Right hindlimb (tissue), 1 donor: ENCODE data around the gene PHOSPHO2.
"Not testable (repeated sequence)": the region's sequence is repeated elsewhere in the genome, so short reads cannot be mapped to it uniquely, and the experiment has no call there.

Experiments used
- DNase-seq: peaks from one replicate; pipeline ENCODE4 v3.0.0-alpha.2; 2018

Gene PHOSPHO2

DNA sequence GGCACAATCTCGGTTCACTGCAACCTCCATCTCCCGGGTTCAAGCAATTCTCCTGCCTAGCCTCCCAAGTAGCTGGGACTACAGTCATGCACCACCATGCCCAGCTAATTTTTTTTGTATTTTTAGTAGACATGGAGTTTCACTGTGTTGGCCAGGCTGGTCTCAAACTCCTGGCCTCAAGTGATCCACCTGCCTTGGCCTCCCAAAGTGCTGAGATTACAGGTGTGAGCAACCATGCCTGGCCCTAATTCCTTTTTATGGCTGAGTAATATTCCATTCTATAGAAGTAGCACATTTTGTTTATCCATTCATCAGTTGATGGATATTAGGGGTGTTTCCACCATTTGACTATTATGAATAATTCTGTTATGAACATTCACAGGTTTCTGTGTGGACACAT is 9.6 kb upstream of the PHOSPHO2 start:
- DNase-seq: not testable (repeated sequence)

DNA sequence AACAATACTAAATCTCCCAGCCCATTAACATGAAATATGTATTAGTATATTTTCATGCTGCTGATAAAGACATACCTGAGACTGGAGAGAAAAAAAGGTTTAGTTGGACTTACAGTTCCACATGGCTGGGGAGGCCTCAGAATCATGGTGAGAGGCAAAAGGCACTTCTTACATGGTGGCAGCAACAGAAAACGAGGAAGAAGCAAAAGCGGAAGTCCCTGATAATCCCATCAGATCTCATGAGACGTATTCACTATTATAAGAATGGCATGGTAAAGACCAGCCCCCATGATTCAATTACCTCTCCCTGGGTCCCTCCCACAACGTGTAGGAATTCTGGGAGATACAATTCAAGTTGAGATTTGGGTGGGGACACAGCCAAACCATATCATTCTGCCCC is 7.4 kb upstream of the PHOSPHO2 start:
- DNase-seq: not testable (repeated sequence)

DNA sequence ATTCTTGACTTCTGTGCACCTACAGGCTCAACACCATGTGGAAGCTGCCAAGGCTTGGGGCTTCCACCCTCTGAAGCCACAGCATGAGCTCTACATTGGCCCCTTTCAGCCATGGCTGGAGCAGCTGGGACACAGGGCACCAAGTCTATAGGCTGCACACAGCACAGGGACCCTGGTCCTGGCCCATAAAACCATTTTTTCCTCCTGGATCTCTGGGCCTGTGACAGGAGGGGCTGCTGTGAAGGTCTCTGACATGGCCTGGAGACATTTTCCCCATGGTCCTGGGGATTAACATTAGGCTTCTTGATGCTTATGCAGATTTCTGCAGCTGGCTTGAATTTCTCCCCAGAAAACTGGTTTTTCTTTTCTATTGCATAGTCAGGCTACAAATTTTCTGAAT is 6.3 kb upstream of the PHOSPHO2 start:
- not testable (repeated sequence) for DNase-seq

DNA sequence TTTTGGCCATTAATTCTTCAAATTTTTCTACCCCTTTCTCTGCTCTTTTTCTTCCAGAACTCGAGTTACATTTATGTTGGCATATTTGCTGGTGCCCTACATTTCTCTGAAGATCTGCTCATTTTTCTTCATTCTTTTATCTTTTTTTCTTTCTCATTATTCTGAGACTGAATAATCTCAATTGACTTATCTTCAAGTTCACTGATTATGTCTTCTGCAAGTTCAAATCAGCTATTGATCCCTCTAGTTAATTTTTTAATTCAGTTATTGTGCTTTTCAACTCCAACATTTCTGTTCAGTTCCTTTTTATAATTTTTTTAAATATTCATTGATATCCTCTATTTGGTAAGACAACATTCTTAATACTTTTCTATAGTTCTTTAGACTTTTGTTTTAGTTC is 3.3 kb upstream of the PHOSPHO2 start:
- DNase-seq: no peak

DNA sequence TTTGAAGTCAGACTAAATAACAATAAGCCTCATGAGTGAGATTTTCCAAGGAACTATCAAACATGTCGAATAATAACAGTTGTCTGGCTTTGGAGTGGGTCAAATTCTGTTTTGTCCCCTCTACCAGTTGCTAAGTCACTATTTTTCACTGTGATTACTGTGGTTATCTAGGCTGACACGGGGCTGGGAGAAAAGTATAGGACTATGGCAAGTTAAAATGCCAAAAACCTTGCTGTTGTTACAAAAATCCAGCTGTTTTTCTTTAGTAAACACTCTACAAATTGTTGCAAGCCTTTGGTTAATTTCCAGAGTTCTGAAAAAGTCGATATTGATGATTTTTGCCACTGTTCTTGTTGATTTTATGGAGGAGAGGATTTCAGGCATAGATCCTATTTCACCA is 1.6 kb upstream of the PHOSPHO2 start:
- no peak for DNase-seq

DNA sequence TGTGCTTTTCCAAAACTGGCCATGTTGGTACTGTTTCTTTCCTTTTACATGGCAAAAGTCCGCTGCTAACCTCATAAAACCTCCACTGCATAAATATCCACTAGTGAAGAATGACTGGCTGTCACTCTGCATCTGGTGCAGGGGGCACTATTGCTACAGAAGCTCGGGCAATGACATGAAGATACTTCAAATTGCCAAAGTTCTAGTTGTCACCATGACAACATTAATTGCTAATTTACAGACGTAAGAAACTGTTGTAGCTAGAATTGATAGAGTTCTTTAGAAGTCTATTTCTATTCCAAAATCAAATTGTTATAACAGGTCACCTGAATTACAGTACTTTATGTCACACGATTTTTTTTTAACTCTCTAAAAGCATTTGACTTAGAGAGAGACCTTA is 909 bp upstream of the PHOSPHO2 start:
- no peak for DNase-seq

DNA sequence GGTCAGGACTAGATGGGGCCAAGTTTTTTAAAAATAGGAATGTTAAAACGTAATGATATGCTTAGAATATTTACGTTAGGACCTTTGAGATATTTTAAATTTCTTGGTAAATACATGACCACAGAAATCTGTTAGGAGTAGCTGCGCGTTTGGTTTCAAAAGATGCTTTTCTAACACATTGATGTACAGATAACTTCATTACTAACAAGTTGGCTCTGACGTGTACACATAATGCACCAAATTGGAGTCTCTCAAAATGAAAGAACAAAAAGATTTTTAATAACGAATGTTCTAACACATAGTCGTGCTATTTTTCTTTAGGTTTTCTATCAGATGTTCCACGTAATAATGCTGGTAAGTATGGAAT is 608 bp downstream of the PHOSPHO2 start:
- no peak for DNase-seq

DNA sequence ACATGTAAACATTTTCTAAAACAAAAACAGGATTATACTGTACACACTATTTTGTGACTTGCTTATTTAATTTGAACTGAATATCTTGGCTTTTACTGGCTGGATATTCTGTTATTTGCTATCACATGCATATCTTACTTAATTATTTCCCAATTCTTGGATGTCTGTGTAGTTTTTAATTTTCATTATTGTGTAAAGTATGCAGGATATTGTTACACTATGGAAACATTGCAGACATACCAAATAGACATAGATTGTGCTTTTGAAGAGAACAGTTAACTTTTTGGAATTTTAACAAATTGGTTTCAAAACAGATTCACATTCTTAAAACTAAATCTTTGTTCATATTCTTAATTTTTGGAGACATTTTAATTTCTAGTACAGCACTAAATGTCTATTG is 2.1 kb downstream of the PHOSPHO2 start:
- no peak for DNase-seq

DNA sequence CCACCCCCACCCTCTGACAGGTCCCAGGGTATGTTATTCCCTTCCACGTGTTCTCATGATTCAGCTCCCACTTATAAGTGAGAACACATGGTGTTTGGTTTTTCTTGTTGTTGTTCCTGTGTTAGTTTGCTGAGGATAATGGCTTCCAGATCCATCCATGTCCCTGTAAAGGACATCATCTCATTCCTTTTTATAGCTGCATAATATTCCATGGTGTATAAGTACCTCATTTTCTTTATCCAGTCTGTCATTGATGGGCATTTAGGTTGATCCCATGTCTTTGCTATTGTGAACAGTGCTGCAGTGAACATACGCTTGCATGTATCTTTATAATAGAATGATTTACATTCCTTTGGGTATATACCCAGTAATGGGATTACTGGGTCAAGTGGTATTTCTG is 4.9 kb downstream of the PHOSPHO2 start:
- DNase-seq: not testable (repeated sequence)

DNA sequence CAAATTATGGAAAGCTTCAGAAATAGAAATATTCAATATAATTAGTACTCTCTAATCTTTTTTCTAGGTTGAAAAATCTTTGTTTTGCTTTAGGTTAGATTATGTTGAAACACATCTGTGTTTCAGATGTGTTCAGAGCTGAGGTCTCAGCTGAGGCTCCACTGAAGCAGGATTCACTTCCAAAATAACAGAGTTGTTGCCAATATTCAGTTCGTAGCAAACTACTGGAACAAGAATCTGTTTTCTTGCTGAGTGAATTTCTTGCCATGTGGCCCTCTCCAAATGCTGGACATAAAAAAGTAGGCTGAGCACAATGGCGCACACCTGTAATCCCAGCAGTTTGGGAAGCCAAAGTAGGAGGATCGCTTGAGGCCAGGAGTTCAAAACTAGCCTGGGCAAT is 8.7 kb downstream of the PHOSPHO2 start:
- DNase-seq: peak; percentile 32

DNA sequence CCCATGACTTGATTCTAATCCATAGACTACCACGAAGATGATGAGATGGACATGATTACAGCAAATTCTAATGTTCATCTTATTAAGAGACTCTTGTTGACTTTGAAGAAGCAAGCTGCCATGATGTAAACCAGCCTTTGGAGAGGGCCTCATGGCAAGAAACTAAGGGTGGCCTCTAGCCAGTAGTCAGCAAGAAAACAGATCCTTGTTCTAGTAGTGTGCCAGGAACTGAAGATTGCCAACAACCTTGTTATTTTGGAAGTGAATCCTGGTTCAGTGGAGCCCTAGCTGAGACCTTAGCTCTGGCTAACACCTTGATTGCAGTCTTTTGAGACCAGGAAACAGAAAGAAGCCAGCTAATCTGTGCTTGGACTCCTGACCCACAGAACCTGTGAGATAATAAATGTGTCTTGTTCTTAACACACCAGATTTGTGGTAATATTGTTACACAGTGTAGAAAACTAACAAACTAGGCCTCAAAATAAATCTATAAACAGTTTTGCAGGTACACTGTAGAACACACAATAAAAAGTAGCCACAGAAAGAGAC is 10.0 kb downstream of the PHOSPHO2 start:
- no peak for DNase-seq

DNA sequence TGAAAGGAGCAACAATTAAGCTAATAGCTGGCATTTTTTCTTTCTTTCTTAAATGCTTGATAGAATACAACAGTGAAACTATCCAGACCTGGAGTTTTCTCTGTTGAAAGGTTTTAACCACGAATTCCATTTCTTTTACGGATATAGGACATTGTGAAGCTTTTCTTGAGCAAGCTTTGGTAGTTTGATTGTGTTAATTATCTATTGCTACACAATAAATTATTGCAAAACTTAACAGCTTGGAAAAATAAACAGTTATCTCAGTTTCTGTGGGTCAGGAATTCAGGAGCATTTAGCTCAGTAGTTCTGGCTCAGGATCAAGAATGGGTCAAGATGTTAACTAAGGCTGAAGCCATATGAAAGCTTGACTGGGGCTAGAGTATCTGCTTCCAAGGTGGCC is 11.7 kb downstream of the PHOSPHO2 start:
- DNase-seq: no peak

DNA sequence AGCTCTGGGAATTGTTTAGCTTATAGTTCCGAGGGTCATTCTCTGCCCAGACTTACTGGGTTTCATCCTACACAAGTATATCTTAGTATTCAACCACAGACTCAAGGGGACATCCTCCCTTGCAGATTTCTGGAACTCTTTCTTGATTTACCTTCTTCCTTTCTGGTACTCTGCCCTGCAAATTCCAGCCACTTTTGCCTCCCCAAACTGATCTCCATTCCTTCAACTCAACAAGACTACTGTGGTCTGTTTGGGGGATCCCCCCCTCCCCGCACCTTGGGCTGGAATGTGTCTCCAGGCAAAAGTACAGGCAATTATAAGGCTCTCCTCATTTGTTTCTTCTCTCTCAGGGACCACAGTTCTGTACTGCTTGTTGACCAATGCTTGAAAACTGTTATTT is 13.4 kb downstream of the PHOSPHO2 start:
- no peak for DNase-seq

DNA sequence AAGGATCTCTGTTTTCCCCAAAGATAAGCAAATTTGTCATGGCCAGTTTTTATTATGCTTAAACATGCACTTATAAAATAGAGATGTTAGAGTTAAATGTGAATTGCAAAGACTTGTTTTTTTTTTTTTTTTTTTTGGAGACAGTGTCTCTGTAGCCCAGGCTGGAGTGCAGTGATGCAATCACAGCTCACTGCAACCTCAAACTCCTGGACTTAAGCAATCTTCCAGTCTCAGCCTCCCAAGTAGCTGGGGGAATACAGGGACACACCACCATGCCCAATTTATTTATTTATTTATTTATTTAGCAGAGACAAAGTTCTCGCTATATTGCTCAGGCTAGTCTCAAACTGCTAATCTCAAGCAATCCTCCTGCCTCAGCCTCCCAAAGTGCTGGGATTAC is 15.1 kb downstream of the PHOSPHO2 start:
- no peak for DNase-seq

DNA sequence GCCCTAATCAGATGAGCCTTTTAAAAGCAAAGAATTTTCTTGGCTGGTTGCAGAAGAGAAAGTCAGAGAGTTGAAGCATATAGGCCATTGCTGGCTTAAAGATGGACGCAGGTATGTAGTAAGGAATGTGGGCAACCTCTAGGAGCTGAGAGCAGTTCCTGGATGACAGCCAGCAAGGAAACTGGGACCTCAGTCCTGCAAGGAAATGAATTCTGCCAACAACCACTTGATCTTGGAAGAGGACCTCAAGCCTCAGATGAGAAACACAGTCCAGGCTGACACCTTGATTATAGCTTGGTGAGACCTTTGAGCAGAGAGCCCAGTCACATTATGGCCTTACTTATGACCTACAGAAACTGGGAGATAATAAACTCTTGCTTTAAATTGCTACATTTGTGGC is 15.7 kb downstream of the PHOSPHO2 start:
- no peak for DNase-seq

DNA sequence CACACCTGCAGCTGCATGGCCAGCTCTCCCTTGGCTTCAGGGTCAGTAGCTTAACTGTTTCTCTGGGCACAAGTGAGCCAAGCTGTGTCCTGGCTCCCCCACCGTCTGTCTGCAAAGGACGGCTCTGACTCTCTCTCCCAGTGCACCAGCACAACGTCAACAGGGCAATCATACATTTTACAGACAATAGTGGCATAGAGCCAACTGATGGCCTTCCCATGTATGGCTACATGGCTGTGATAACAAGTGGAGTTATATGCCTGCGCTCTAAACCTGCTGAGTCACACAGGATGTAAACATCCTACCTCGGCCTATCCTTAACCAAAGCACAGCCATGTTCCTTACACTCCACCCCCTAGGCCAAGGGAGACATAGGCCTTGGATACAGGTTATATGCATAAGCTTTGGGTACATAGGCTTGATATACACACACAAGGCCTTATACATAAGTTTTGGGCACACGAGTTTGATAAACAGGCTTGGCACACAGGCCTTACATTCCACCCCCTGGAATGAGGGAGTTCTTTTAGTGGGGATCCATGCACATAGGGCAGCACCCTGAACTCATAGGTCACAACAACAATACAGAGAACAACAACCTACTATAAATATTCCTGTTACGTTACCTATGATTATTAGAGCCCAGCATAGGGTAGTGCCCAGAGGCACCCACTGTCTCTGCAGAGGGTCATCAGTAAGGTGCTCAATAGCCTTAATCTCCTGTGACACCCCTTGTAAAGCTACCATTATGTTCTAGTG is 17.7 kb downstream of the PHOSPHO2 start:
- no peak for DNase-seq

DNA sequence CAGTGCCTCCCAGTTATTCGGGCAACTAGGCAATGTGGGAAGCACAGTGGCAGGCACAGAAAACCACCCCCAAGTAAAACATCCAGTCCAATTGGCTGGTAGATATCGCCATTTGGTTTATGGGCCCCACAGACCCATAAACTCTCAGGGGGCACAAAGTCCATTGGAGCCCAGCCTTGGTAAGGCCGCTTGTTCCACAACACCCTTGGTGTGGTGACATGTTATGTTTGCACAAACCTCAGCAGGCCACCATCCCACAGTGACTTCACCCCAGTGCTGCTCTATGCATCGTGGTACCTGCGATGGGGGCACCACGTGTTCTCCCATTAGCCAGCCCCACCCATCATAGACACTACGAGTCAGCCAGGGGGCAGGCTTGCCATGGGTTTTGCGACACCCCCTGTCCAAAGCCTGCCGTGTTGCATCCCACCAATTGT is 18.5 kb downstream of the PHOSPHO2 start:
- DNase-seq: no peak

DNA sequence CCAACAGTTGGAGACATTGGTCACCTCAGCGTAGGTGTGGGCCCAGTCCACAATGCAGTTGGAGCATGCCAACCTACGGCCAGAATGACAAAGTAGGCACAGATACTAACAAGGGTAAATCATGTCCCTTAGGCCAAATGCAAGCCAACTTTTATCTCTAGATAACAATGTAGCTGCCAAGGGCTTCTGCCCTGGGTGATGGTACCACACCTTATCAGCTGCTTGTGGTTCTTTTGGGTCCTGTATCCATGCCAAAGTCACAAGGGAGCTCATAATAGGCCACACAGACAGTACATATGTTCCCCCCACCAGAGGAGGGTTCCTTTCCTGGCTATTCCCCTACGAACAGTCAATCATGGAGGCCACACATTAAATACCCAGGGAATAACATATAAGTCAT is 19.1 kb downstream of the PHOSPHO2 start:
- no peak for DNase-seq

DNA sequence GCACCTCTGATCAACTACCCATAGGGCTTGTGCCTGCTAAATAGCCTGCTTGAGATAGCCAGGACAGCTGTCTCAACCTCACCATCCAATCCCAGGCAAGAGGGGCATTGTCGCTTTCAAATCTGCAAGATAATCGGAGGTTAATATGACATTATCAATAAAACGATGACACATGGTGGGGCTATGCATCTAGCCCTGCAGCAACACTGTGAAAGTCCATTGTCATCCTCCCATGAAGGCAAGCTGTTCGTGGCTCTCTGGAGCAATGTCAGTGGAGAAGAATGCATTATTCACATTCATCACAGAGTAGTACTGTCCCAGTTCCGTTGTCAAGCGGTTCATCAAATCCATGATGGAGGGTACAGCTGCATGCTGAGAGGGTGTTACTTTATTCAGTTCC is 20.4 kb downstream of the PHOSPHO2 start:
- no peak for DNase-seq

DNA sequence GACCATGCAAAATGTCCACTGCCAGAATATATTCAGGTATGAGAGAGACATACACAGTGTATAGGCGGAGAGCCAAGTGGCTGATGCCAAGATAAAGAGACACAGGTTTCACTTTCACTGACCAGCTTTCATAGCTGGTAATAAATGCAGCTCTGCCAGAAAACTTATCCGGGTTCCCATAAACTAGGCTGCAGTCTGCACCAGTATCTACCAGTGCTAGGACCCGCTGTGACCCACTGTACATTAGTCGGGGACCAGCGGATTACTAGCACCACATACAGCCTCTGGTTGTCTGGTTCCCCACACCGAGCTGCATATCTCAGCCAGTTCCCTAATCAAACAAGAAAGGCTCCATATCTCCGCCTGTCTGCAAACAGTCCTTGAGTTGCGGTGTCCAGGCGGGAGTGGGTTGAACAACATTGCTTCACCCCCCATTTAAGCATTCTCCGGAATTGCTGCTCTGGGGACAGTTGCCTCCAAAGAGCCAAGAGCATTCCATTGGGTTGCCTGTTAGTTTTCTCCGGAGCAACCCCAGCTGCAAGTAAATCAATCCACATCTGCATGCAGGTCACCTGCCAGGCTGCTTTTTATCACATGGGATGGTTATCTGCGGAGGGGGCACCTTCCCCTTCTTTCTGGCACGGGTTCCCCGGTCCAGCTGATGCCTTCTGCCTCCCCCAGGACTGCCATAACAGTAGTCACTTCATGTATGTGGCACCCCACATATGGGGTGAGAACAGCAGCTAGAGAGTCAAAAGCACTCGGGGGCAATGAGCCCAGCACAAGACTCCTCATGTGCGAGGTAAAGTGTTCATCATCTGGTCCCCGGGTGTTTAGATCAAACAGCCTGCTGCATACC is 21.3 kb downstream of the PHOSPHO2 start:
- DNase-seq: peak; percentile 26

DNA sequence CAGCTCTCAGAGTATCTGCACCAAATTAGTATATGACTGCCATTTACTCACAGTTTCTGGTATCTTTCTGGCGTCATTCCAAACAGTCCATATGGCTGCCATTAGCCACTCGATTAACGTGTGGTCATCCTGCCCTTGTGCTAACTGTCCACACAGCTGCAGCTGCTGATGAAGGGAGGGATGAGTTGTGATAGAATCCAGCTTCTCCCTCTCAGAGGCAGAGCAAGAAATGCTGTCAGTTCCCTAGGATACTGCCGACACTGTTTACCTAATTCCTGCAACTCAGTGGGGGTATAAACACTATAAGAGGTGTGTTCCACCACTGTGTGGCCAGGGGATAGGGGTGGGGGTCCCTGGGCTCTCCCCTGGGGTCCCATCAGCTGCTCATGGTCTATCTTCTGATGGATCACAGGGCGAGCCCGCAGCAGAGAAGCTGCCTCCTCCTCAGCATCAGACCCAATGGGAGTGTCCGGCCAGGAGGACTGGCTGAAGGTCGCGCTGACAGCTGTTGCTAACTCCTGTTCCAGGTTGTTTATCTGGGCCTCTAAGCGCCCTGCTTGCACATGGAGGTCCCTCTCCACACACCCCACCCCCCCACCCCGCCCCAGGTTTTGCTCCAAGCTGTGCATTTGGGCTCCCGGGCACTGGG is 22.1 kb downstream of the PHOSPHO2 start:
- peak; percentile 61 for DNase-seq

DNA sequence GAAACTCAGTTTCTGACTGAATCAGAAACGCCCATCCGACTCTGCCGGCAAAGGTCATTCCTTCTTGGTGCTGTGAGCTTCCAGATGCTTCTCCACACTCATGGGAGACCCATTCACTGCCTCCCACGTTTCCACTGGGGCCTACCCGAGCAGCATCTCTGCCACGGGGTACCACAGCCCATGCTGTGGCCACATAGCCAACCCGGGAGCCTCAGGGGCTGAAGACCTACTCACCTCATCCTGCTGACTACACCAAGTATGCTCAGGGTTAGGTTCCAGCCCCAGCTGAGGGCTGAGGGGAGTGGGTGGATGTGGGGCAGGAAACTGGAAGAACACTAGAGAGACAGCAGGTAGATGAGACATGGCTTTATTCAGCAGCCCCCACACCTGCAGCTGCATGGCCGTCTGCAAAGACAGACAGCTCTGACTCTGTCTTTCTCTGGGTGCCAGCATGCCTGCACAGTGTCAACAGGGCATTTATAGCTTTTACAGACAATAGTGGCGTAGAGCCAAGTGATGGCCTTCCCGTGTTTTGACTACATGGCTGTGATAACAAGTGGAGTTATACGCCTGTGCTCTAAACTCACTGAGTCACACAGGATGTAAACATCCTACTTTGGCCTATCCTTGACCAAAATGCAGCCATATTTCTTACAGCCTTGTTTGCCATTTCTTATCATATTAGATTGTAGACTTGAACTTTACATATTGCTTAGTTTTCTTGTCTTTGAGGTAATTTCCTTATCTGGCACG is 22.8 kb downstream of the PHOSPHO2 start:
- no peak for DNase-seq

DNA sequence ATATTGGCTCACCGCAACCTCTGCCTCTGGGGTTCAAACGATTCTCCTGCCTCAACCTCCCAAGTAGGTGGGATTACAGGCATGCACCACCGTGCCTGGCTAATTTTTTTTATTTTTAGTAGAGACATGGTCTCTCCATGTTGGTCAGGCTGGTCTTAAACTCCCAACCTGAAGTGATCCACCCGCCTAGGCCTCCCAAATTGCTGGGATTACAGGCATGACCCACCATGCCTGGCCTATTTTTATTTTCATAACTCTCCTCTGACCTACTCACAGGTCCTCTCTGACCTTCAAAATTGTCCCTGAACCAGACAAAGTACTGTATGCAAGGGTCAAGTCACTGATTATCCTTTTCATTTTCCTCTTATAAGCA is 23.4 kb downstream of the PHOSPHO2 start:
- no peak for DNase-seq
